HT-29 (cell line): ENCODE measurements around the gene HK1. TPM values are rescaled to one million over a fixed set of nuclear protein-coding genes. Genes with fewer than 3 reads are reported as not detected.

Experiments used
- DNase-seq: peaks from one replicate; pipeline ENCODE4 v3.0.0-alpha.2; 2015; ENCODE audit warnings: low spot score
- total RNA-seq: library from RNA; depleted of rRNA; stranded (reverse); fragments of >200 nt; shearing (Covaris generic); gene quantifications from 2 replicates; pipeline ENCODE4 v1.2.3, GENCODE V29; 2014

HK1 gene
- total RNA-seq, 1 experiment from 2014 or later = 61.8 TPM

DNA sequence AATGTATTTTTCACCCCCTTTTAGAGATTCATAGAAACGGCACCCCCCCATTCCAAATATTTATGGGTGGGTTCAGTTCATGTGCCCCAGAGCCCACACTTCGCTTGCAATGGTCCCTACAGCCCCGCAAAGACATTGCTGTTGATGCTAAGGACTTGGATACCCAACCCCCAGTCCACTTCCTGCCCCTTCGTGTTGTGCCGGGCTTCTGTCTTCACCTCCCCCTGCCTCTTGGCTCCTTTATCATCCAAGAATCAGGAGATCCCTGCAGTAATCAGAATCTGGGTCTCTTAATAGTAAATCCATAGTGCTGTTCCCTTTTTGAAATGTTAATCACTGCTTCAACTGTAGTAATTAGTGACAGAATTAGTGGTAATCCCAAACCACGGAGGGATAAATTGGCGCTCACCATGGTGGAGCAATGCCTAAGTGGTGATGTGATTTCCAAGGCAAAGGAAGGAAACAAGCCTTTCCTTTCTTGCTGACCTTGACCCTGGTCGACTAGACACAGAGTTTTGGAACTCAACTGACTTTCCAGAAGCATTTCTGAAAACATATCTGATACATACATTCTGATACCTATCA, 67.7 kb downstream of the HK1 start:
- DNase-seq = no peak

DNA sequence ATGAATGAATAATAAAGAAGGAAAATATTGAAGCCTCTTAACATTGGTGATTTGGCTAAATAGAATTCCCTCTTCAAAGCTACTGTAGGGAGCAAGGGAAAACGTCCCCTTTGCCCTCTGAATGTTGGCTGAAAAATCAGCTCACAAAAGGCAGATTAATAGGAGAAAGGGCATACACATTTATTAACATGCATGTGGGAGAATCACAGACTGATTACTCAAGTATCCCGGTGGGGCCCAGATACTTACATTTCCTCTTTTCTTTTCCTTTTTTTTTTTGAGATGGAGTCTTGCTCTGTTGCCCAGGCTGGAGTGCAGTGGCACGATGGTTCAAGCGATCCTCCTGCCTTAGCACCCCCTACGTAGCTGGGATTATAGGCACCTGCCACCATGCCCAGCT, 68.5 kb downstream of the HK1 start:
- no peak for DNase-seq

DNA sequence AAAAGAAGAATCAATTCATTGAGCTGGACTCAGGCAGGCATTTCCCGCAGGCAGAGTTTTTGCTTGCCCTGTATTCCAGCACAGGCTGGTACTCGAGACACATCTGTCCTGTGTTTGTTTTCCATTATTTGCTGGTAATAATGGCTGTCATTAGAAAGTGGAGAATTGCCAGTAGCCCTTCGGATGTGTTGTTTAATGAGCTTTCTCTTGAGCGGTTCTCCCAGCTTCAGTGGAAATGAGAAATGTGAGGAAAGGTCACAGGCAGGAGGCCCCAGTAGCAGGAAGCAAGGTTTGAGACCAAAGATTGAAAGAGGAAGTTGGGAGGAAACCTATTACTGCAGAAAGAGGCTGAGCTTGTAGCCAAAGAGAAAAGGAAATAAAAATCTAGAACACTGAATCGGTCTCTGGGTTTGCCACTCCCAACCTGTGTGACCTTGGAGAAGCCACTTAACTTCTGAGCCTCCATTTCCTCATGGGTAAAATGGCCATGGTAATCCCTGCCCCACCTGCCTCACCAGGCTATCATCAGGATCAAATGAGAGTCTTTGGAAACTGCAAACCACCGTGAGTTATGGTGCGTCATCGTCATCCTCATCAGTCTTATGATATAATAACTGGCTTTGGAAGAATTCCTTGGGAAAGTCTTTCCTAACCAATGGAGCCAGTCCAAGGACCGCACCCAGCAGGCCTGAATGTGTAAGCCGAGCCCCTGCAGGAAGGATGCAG, 70.7 kb downstream of the HK1 start:
- peak; percentile 37 for DNase-seq

DNA sequence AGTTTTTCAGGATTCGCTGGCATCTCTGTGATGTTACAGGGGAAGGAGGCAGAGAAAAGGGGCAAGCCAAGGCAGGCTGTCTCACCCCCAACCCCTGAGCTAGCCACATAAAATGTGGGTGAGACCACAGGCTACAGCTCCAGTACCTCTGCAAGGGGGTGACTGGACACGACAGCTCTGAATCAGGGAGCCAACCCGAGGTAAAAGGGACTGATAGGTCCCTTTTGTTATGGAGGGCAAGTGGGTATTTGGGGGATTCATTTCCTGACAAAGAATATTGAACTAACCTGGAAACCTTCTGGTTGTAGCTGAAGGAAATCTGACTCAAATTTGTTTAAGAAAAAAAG, 71.2 kb downstream of the HK1 start:
- no peak for DNase-seq

DNA sequence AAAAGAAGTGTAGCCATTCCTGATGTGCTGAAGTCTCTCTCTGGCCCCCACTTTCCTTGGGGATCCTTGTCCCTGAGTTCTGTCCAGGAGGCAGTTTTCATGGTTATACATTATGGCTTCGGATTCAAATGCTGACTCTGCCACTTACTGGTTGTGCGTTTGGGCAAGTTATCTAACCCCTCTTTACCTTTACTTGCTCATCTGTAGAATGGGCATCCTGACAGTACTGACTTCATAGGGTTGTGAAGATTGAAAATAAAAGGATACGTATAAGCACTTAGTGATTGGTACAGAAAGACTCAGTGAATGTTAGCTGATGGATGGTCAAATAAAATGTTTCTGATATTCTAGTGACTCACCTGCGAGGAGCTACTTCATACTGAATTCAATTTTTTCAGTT, 73.3 kb downstream of the HK1 start:
- DNase-seq = no peak

DNA sequence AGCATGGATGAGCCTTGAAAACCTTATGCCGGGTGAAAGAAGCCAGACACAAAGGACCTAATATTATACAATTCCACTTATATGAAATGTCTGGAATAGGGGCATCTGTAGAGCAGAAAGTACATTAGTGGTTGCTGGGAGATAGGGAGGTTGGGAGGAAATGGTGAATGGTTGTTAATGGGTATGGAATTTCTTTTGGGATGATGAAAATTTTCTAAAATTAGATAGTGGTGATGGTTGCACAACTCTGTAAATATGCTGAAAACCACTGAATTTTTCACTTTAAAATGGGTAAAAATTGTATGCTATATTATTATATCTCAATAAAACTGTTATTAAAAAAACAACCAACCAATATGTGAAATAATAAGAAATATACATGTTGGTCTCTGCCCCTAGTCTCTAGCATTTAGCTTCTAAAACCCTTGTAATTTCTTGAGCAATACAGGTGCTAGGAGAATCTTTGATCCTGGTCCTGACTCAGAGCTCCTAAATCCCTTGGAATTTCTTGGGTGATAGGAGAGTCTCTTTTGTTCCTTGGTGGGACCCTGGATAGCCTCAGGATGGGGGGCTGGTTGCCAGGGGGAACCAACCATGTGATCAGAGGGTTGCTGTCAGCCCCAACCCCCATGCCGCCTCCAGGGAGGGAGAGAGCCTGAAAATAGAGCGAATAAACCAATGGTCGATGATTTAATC, 74.4 kb downstream of the HK1 start:
- no peak for DNase-seq

DNA sequence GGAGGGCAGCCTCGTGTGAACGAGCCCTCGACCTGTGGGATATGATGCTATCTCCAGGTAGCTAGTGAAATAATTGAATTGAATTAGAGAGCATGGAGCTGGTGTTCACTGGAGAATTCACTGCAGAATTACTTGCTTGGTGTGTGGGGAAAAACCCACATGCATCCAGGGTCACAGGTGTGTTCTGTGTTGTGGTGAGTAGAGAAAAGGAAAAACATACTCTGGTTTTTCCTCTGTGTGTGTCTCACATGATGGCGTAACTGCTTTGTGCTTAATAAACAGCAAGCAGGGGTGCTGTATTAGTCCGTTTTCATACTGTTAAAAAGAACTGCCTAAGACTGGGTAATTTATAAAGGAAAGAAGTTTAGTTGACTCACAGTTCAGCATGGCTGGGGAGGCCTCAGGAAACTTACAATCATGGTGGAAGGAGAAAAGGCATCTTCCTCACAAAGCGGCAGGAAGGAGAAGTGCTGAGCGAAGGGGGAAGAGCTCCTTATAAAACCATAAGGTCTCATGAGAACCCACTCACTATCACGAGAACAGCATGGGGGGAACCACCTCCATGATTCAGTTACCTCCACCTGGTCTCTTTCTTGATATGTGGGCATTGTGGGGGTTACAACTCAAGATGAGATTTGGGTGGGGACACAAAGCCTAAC, 75.8 kb downstream of the HK1 start:
- DNase-seq = no peak

DNA sequence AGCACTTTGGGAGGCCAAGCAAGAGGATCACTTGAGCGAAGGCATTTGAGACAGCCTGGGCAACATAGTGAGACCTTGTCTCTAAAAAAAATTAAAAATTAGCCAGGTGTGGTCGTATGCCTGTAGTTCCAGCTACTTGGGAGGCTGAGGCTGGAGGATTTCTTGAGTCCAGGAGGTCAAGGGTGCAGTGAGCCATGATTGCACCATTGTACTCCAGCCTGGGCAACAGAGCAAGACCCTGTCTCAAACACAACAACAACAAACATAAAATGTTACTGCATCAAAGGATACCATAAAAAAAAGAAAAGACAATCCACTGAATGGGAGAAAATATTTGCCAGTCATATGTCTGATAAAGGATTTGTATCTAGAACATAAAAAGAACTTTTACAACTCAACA, 77.9 kb downstream of the HK1 start:
- no peak for DNase-seq

DNA sequence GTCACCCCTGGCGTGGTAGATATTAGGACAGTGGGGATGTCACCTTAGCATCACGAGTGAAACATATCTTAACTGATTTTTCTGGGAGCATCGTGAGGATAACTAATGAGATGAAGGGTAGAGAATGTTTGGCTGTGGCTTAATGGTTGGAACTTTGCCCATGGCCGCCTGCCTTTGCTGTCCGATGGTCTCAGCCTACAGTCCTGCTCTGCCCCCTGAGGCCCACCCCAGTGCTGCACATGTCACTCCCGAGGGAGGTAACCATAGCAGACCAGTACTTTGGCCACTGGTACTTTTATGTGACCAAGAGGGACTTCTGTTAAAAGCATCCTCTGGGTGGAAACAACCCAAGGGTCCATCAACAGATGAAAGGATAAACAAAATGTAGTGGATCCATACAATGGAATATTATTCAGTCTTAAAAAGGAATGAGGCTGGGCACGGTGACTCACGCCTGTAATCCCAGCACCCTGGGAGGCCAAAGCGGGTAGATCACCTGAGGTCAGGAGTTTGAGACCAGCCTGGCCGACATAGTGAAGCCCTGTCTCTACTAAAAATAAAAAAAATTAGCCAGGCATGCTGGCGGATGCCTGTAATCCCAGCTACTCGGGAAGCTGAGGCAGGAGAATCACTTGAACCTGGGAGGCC, 80.0 kb downstream of the HK1 start:
- DNase-seq = no peak

DNA sequence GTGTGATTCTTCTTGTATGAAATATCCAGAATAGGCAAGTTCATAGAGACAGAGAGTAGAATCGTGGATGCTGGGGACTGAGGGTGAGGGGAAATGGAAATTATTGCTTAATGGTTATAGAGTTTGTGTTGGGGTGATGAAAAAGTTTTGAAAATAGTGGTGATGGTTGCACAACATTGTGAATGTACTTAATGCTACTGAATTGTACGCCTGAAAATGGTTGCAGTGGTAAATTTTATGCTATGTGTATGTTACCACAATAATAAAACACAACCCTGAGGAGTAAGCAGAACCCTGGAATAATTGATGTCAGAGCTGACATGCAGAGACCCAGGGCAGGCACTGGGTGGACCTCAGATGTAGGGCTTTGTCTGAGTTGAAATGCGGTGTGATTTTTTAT, 80.9 kb downstream of the HK1 start:
- no peak for DNase-seq

DNA sequence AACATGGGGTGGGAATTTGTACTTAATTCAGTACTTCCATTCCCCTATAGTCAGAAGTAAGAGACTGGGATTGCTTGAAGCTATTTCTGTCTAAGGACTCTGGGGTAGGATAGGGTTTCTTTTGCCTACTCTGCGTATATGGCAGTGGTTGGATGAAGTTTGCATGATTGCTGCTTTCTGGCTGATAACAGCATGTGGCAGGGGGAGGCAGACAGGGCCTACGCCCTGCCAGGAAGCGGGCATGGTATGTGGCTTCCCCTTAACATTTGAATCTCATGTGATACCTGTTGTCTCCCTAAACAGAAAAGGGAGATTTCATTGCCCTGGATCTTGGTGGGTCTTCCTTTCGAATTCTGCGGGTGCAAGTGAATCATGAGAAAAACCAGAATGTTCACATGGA, 81.3 kb downstream of the HK1 start:
- DNase-seq = no peak

DNA sequence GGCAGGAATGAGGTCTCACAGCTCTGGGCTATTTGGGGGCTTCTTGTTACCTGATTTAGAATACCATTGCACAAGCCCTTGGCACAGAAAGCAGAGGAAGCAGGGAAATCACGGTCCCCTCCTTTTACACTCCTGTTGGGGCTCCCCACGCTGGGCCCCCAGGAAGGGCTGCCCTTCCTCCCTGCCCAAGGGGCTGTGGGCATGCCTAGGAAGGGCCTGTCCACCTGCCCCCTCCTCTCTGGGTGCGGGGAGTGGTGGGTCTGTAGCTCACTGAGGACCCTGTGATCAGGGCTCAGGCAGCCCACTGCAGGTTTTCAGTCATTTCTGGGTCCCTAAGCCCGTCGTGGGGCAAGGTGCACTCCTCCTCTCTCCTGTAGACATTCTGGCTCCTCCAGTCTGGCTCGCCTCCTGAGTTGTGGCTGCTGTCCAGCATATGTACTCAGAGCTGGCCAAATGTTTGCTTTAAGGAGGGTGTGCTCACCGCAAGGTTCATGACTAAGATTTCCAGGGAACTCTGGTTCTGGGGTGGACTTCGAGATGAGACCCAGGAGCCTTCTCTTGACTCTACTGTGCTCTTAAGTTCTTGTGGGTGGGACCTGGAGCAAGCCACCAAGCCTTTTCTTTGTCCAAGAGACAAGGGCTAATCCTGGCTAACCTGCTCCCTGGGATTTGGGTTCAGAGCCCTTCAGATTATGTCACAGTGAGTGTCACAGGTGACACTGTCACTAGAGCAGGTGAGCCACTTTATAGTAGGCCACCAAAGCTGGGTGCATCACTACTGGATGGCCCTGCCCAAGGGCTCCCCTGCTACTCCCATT, 82.4 kb downstream of the HK1 start:
- peak; percentile 86 for DNase-seq

DNA sequence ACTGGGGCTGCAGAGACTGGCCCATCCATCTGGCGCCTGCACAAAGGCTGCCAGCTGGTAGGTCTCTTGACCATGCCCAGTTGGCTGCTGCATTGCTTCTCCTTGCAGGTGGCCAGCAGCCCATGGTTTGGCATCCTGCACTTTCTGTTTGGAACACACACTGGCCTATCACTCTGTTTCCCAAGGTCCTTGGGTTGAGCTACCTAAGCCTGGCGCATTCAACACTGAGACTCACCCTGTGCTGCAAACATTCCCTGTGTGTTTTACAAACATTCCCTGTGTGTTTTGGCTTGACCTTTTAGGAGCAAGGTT, 83.0 kb downstream of the HK1 start:
- DNase-seq = no peak

DNA sequence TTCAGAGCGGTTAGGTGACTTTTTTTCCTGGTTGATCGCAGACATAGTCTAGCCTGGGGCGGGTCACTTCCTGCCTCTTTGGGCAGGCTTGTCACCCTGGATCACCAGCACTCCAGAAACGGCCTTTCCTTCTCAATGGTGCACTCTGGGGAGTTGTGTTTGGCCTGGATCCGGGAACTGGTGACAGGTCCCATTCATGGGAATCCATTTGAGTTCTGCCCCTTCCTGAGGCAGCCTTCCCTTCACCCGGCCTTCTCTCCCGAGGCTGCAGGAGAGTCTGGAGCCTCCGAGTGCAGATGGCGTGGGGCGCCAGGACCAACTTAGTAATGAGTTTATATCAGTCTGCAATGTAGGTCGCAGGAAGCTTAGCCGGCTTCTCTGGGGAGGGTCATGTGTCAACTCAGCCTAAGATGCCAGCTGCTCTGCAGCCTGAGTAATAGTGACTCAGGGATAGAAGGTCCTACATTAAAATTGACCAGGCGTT, 84.2 kb downstream of the HK1 start:
- DNase-seq = peak; percentile 76

DNA sequence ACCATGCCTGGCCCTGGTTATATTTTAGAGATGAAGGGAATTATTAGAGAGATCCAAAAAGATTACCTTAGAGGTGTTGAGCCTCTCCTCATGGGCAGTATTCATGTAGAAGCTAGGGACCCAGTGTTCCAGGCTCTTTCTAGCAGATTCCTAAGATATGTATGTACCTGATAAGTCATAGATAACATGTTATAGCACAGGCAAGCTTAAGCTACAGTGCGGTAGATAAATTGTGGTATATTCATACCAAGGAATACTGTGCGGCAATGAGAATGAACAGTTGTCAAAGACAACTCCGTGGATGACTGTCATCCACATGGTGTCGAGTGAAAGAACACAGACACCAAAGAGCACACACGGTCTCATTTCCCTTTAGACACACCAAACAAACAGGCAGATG, 85.4 kb downstream of the HK1 start:
- DNase-seq = no peak

DNA sequence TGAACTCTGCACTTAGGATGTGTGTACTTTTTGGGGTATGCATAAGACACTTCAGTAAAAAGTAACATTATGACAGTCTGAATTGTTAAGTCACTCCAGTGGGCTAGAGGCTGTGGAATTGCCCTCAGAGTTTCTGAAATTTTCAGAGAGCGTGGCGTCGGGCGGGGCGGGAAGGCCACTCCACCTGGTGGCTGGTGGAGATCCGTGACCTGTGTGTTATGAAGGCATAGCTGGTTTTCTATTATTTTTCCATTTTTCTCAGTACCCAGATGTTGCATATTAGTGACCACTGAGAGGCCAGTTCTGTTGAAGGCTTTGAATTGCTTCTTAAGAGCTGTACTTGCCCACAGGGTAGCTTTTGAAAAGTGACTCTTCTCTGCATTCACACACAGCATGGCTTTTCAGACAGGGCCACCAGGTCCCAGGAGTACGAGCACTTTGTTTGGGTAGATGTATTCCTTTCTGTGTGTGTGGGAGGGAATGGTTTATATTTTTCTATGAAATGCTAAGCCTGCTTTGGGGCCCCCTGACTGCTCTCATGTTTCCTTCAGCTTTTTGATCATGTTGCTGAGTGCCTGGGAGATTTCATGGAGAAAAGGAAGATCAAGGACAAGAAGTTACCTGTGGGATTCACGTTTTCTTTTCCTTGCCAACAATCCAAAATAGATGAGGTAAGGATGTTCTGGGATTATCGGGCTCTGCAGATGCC, 86.1 kb downstream of the HK1 start:
- no peak for DNase-seq

DNA sequence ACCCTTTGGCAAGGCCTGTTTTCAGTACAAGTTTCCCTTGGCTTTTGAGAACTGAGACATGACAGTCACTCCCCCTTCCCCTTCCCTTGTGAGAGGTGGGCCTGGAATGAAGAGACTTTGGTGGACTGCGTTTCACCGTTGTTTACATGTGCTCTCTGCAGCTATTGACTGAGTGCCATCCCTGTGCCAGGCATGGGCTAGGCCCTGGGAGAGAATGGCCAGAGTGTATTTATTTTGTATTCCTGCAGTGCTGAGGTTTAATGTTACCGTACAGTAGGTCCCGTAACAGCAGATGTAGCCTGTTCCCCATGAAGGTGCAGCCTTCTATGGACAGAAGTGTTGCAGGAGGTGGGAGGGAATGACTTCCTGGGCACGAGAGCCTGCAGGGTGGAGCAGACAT, 88.4 kb downstream of the HK1 start:
- no peak for DNase-seq

DNA sequence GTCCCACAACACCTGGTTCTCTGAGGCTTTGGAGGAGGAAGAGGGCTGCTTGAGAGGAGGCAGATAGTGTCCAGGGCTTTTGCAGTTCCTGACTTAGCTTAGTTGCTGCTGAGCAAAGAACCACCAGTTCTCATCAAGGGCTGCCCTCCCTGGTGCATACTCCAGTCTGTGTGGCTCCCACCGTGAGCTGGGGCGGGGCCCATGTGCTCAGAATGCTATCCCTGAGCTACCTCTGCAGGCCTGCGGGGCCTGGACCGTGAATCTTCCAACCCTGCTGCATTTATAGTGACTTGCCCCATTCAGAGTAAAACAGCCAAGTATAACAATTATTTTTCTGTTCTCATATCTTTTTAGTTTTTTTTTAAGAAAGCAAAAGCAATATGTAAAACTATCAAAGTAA, 89.2 kb downstream of the HK1 start:
- DNase-seq = no peak

DNA sequence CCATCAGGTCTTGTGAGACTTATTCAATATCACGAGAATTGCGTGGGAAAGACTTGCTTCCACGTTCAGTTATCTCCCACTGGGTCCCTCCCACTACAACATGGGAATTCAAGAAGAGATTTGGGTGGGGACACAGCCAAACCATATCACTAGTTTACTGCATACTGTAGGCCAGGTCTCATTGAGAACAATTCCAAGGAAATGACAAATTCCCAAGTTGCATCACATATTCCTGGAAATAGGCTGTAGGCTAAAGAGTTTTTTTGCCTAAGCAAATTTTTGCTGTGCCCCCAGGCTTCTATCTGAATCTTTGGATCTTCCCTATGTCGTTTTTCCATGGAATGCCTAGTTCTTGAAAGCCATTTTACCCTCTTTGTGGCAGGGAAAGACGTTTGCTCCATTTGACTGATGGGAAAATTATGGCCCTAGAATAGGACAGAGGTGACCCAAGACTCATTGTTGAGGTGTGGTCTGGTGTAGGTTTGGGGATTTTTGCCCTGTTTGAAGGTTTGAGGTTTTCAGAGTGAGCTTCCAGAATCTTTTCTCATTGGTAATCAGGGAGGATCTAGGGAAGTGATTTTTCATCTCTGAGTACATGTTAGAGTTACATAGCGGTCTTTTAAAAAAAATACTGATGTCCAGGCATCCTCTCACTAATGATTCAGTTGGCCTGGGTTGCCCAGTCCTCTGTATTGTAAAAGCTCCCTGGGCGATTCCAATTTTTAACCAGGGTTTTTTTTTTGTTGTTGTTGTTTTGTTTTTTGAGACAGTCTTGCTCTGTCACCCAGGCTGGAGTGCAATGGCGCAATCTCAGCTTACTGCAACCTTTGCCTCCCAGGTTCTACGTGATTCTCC, 94.1 kb downstream of the HK1 start:
- no peak for DNase-seq

DNA sequence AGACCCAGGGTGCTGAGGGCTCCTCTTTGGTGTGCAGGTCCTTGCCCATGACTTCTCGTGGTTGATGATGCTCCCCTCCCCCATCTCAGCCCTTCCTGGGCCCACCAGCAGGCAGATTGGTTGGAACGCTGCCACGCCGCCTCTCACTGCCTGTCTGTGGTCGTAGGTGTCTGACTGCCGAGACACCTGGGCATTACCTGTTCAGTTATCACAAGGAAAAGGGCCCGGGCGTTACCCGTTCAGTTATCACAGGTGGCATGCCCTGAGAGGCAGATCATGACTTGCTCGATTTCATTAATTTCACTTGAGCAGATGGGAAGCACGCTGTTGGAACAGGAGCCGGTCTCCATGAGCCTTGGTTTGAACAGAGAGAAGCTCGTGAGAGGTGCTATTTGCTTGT, 95.9 kb downstream of the HK1 start:
- no peak for DNase-seq
